CD4-positive, alpha-beta memory T cell (primary cell): ENCODE data around the gene DHH. TPM values are rescaled to one million over a fixed set of nuclear protein-coding genes. Genes with fewer than 3 reads are reported as not detected.
A peak's percentile ranks its signal among the peaks of the same experiment; 100 is the strongest.

Source experiments
- CTCF ChIA-PET: fragments of 350-600 bp; sonication (Branson Sonifier 250); formaldehyde crosslinking; loops from one replicate; lab custom pipeline; 2021; ENCODE audit warnings: inconsistent platforms; ENCODE audit not compliant: partially characterized antibody; lab: Charles Lee
- POLR2A ChIA-PET: fragments of 350-600 bp; sonication (Branson Sonifier 250); formaldehyde crosslinking; loops from one replicate; lab custom pipeline; 2021; ENCODE audit not compliant: partially characterized antibody; lab: Charles Lee
- DNase-seq, 5 donors: peaks; one replicate each; pipeline versions ENCODE4 v3.0.0 to v3.0.0-alpha.2; 2020 to 2022; ENCODE audit warnings: mixed read lengths in 1 of 5
- H3K27ac ChIP-seq: one replicate; pipeline ENCODE4 v1.7.0; 2013; ENCODE audit warnings: low read depth, low read length
- H3K27me3 ChIP-seq: 2 replicates; pipeline ENCODE4 v1.7.0; 2013; ENCODE audit warnings: mild to moderate bottlenecking, low read length, moderate library complexity; ENCODE audit not compliant: insufficient read depth
- H3K36me3 ChIP-seq: 2 replicates; pipeline ENCODE4 v1.7.0; 2013; ENCODE audit warnings: mild to moderate bottlenecking, low read length, moderate library complexity; ENCODE audit not compliant: insufficient read depth
- H3K4me1 ChIP-seq: 2 replicates; pipeline ENCODE4 v1.7.0; 2013; ENCODE audit warnings: mild to moderate bottlenecking, low read length, moderate library complexity; ENCODE audit not compliant: insufficient read depth
- H3K4me3 ChIP-seq, 2 donors: one replicate each; pipeline ENCODE4 v1.7.0; 2013; ENCODE audit warnings: low read length in 2 of 2, mild to moderate bottlenecking in 1 of 2
- H3K9me3 ChIP-seq, 2 donors: one replicate each; pipeline ENCODE4 v1.7.0; 2013; ENCODE audit warnings: low read length in 2 of 2, control low read depth in 1 of 2; ENCODE audit not compliant: control insufficient read depth in 1 of 2
- H3K27ac Mint-ChIP-seq, 7 donors: one replicate each; pipeline ENCODE4 v1.8.0; 2020 to 2021; ENCODE audit warnings: mixed read lengths in 7 of 7, mild to moderate bottlenecking in 6 of 7, inconsistent platforms in 3 of 7, moderate library complexity in 3 of 7
- H3K27me3 Mint-ChIP-seq, 2 donors: one replicate each; pipeline ENCODE4 v1.8.0; 2020 to 2021; ENCODE audit warnings: mixed read lengths in 2 of 2
- H3K36me3 Mint-ChIP-seq, 2 donors: one replicate each; pipeline ENCODE4 v1.8.0; 2020 to 2021; ENCODE audit warnings: mixed read lengths in 2 of 2, inconsistent platforms in 1 of 2, mild to moderate bottlenecking in 1 of 2
- H3K4me1 Mint-ChIP-seq, 4 donors: one replicate each; pipeline ENCODE4 v1.8.0; 2020 to 2021; ENCODE audit warnings: mixed read lengths in 4 of 4, mild to moderate bottlenecking in 1 of 4
- H3K4me3 Mint-ChIP-seq, 8 donors: one replicate each; pipeline ENCODE4 v1.8.0; 2020 to 2021; ENCODE audit warnings: mixed read lengths in 8 of 8, mild to moderate bottlenecking in 7 of 8, moderate library complexity in 6 of 8, inconsistent platforms in 3 of 8
- H3K9me3 Mint-ChIP-seq, 8 donors: one replicate each; pipeline ENCODE4 v1.8.0; 2020 to 2021; ENCODE audit warnings: mixed read lengths in 8 of 8, mild to moderate bottlenecking in 5 of 8, inconsistent platforms in 3 of 8, moderate library complexity in 1 of 8
- intact Hi-C: fragments of 100-400 bp; cut with micrococcal nuclease; formaldehyde crosslinking; loops from one replicate; pipeline ENCODE4 v1.15.1; 2023
- polyA plus RNA-seq, 2 donors: library from polyadenylated mRNA; unstranded; fragments of 300-500 nt; fragmentation: Illumina TruSeq; gene quantifications; one replicate each; pipeline ENCODE4 v1.2.3, GENCODE V29; 2021
- total RNA-seq, 2 experiments: library from RNA; stranded (reverse); gene quantifications; one replicate each; pipeline ENCODE4 v1.2.3, GENCODE V29; 2021

DHH gene
- total and polyA plus RNA-seq, 4 experiments from 2014 or later = 0.35 to 0.44 TPM; not detected in 2

- H3K9me3 ChIP-seq = no peaks in the 10 kb centered on the region
- no peak overlapping the region for H3K27ac ChIP-seq
- no peaks in the 10 kb centered on the region for H3K36me3 ChIP-seq
- Mint-ChIP-seq H3K27me3 (peaks cover 26 to 41% of the 10 kb centered on the region in 2 donors), H3K4me3 (peak overlapping the region in 7 of 8 donors; percentile 17 to 83 (median 56)), H3K36me3 (no peaks in the 10 kb centered on the region), H3K27ac (peak overlapping the region in 4 of 7 donors; percentile 2 to 67 (median 37)), H3K9me3 (no peaks in the 10 kb centered on the region), H3K4me1 (peaks cover 23 to 65% (median 40%) of the 10 kb centered on the region in 4 donors)
- H3K4me1 ChIP-seq = peaks cover 56% of the 10 kb centered on the region
- POLR2A ChIA-PET = interaction anchor here (1.0 to 4.4 kb wide), 11 partner anchors 10 to 148 kb away, joined by 3 to 47 read pairs (median 5); partner anchors contain the start of genes LMBR1L, RHEBL1, TUBA1A and TUBA1B
- no peak overlapping the region for H3K4me3 ChIP-seq
- DNase-seq = peak; percentile 68 to 73 (median 69)
- CTCF ChIA-PET = interaction anchor here (0.7 to 7.7 kb wide), 41 partner anchors 8 to 335 kb away, joined by 3 to 116 read pairs (median 7); partner anchors contain the start of genes LMBR1L, RHEBL1, TROAP and TUBA1A
- peaks cover 41% of the 10 kb centered on the region for H3K27me3 ChIP-seq
- intact Hi-C loops = loop anchor here (1.0 to 5.0 kb wide), 7 partner anchors 10 to 147 kb away; partner anchors contain the start of genes LMBR1L, RHEBL1 and TUBA1A
These were observed 6.3 kb downstream of the DHH start for GRCh38 chr12:49088150-49088931.

GRCh38 chr12:49086116-49086515 is 8.5 kb downstream of the DHH start:
- peaks cover 20 to 43% (median 31%) of the 10 kb centered on the region in 4 donors for H3K4me1 Mint-ChIP-seq
- Histone ChIP-seq H3K36me3 (no peaks in the 10 kb centered on the region), H3K9me3 (no peaks in the 10 kb centered on the region), H3K4me1 (peaks cover 40% of the 10 kb centered on the region), H3K4me3 (no peak overlapping the region), H3K27me3 (peaks cover 19% of the 10 kb centered on the region), H3K27ac (no peak overlapping the region)
- POLR2A ChIA-PET = interaction anchor here (1.7 to 4.4 kb wide), 3 partner anchors 23 to 45 kb away, joined by 4 to 47 read pairs (median 23); partner anchors contain the start of genes LMBR1L and TUBA1B
- intact Hi-C loops = loop anchor here (5.0 kb wide), 1 partner anchor 101 kb away; the partner anchor contains the start of gene TUBA1A
- DNase-seq = no peak
- no peaks in the 10 kb centered on the region for H3K36me3 Mint-ChIP-seq
- no peaks in the 10 kb centered on the region for H3K9me3 Mint-ChIP-seq
- no peak overlapping the region for H3K4me3 Mint-ChIP-seq
- CTCF ChIA-PET = interaction anchor here (0.8 to 7.7 kb wide), 16 partner anchors 7 to 148 kb away, joined by 3 to 116 read pairs (median 12); partner anchors contain the start of genes DHH, LMBR1L, RHEBL1 and TUBA1A
- no peak overlapping the region for H3K27ac Mint-ChIP-seq
- H3K27me3 Mint-ChIP-seq = peaks cover 16 to 24% of the 10 kb centered on the region in 2 donors

GRCh38 chr12:49084438-49084837 is 10.2 kb downstream of the DHH start:
- H3K27ac ChIP-seq = no peak overlapping the region
- Mint-ChIP-seq H3K9me3 (no peaks in the 10 kb centered on the region), H3K27ac (no peak overlapping the region)

GRCh38 chr12:49079793-49080192 is 14.8 kb downstream of the DHH start:
- ChIA-PET POLR2A (no interaction called here), CTCF (interaction anchor here (1.2 to 4.8 kb wide), 4 partner anchors 9 to 36 kb away, joined by 5 to 38 read pairs (median 11); no protein-coding TSS in a partner anchor)
- peak overlapping the region in 1 of 7 donors; percentile 44 for H3K27ac Mint-ChIP-seq
- H3K36me3 Mint-ChIP-seq = no peaks in the 10 kb centered on the region
- no peaks in the 10 kb centered on the region for H3K27me3 ChIP-seq
- H3K9me3 Mint-ChIP-seq = no peaks in the 10 kb centered on the region
- H3K4me1 ChIP-seq = no peaks in the 10 kb centered on the region
- no peak overlapping the region for H3K4me3 ChIP-seq
- H3K27me3 Mint-ChIP-seq = peaks cover 1 to 5% of the 10 kb centered on the region in 2 donors
- no peak for DNase-seq
- no peak overlapping the region for H3K4me3 Mint-ChIP-seq
- no peak overlapping the region for H3K27ac ChIP-seq
- no peaks in the 10 kb centered on the region for H3K36me3 ChIP-seq
- H3K9me3 ChIP-seq = no peaks in the 10 kb centered on the region
- intact Hi-C loops = no loop called here
- no peaks in the 10 kb centered on the region for H3K4me1 Mint-ChIP-seq

More at GRCh38 chr12:49084438-49084837, 10.2 kb downstream of the DHH start:
- Histone ChIP-seq H3K27me3 (peaks cover 9% of the 10 kb centered on the region), H3K4me1 (peaks cover 23% of the 10 kb centered on the region), H3K9me3 (no peaks in the 10 kb centered on the region), H3K36me3 (no peaks in the 10 kb centered on the region), H3K4me3 (no peak overlapping the region)
- peaks cover 9 to 14% of the 10 kb centered on the region in 2 donors for H3K27me3 Mint-ChIP-seq
- no peak for DNase-seq
- intact Hi-C loops = no loop called here
- H3K36me3 Mint-ChIP-seq = no peaks in the 10 kb centered on the region
- no peak overlapping the region for H3K4me3 Mint-ChIP-seq
- ChIA-PET CTCF (interaction anchor here (0.9 to 7.7 kb wide), 11 partner anchors 9 to 193 kb away, joined by 4 to 116 read pairs (median 9); partner anchors contain the start of genes DHH, RHEBL1, TUBA1A and TUBA1B), POLR2A (interaction anchor here (1.0 to 1.7 kb wide), 4 partner anchors 10 to 151 kb away, joined by 4 to 6 read pairs (median 4); partner anchors contain the start of genes DHH and LMBR1L)
- H3K4me1 Mint-ChIP-seq = peaks cover 12 to 27% (median 20%) of the 10 kb centered on the region in 4 donors

- ChIA-PET CTCF (interaction anchor here (1.3 kb wide), 1 partner anchor 15 kb away, joined by 3 read pairs; no protein-coding TSS in a partner anchor), POLR2A (interaction anchor here (0.8 to 1.9 kb wide), 2 partner anchors 118 kb away, joined by 3 to 26 read pairs; partner anchors contain the start of gene TUBA1A)
- Histone ChIP-seq H3K4me3 (no peak overlapping the region), H3K4me1 (peaks cover 13% of the 10 kb centered on the region), H3K36me3 (no peaks in the 10 kb centered on the region), H3K27me3 (no peaks in the 10 kb centered on the region), H3K27ac (no peak overlapping the region), H3K9me3 (no peaks in the 10 kb centered on the region)
- intact Hi-C loops = loop anchor here (1.0 kb wide), 2 partner anchors 11 to 59 kb away; partner anchors contain the start of gene KMT2D
- Mint-ChIP-seq H3K36me3 (peaks cover 0 to 4% of the 10 kb centered on the region in 2 donors), H3K4me3 (peak overlapping the region in 1 of 8 donors; percentile 94), H3K9me3 (no peaks in the 10 kb centered on the region), H3K27ac (no peak overlapping the region), H3K27me3 (no peaks in the 10 kb centered on the region), H3K4me1 (peaks cover 8 to 18% (median 15%) of the 10 kb centered on the region in 4 donors)
- no peak for DNase-seq
These were observed 23.6 kb downstream of the DHH start for GRCh38 chr12:49070971-49071370.

- Mint-ChIP-seq H3K4me1 (peaks cover 8 to 18% (median 15%) of the 10 kb centered on the region in 4 donors), H3K36me3 (peaks cover 4% of the 10 kb centered on the region in 2 donors), H3K9me3 (no peaks in the 10 kb centered on the region), H3K4me3 (peak within 1 kb of the TSS; percentile 92 to 99 (median 94)), H3K27ac (peak within 1 kb of the TSS; percentile 87 to 98 (median 94)), H3K27me3 (no peaks in the 10 kb centered on the region)
- Histone ChIP-seq H3K4me3 (peak within 1 kb of the TSS; percentile 69 to 77), H3K36me3 (no peaks in the 10 kb centered on the region), H3K27ac (peak within 1 kb of the TSS; percentile 71), H3K27me3 (no peaks in the 10 kb centered on the region), H3K9me3 (no peaks in the 10 kb centered on the region), H3K4me1 (peaks cover 13% of the 10 kb centered on the region)
- intact Hi-C loops = loop anchor here (1.0 kb wide), 3 partner anchors 9 to 61 kb away; partner anchors contain the start of gene KMT2D
- ChIA-PET CTCF (interaction anchor here (0.8 to 2.8 kb wide), 15 partner anchors 9 to 162 kb away, joined by 3 to 33 read pairs (median 4); partner anchors contain the start of genes DHH and KMT2D), POLR2A (interaction anchor here (0.5 to 2.2 kb wide), 17 partner anchors 10 to 195 kb away, joined by 3 to 40 read pairs (median 5); partner anchors contain the start of genes DHH, KMT2D, LMBR1L and TUBA1A)
- peak; percentile 96 to 98 (median 97) for DNase-seq
These were observed 24.9 kb downstream of the DHH start, which contains the start of gene RHEBL1 for GRCh38 chr12:49069507-49070346. Gene RHEBL1 (minus strand): TSS chr12:49069979. CDS start chr12:49069785, 194 bp downstream.
